Measurements from ENCODE around the gene TBC1D3I. TPM values are rescaled to one million over a fixed set of nuclear protein-coding genes. Genes with fewer than 3 reads are reported as not detected.

TBC1D3I gene
- total RNA-seq, 2 experiments from 2014 or later, result 0.14 TPM; not detected in 1

Other genes starting within 250 kb of the TBC1D3I start
- not detected for gene CCL23, start 246.6 kb downstream of the TBC1D3I start, total RNA-seq
- under 1 TPM in 1 of 2 experiments, not detected in 1; 0.52 TPM for gene CCL18, start 200.3 kb downstream of the TBC1D3I start, total RNA-seq
- gene CCL3, start 174.4 kb downstream of the TBC1D3I start, total RNA-seq, result 100 to 1,000 TPM; 981 to 989 TPM
- gene CCL4, start 160.7 kb downstream of the TBC1D3I start, total RNA-seq, result 100 to 1,000 TPM; 917 to 966 TPM
- gene TBC1D3B, start 87.9 kb downstream of the TBC1D3I start, total RNA-seq, result 1 to 10 TPM; 5.6 to 8.1 TPM
- gene CCL3L1, start 67.8 kb downstream of the TBC1D3I start, total RNA-seq, result 10 to 100 TPM; 23.8 to 24.5 TPM
- gene CCL4L2, start 53.5 kb downstream of the TBC1D3I start, total RNA-seq, result 10 to 100 TPM; 48.9 to 58.6 TPM
- not detected for gene TBC1D3G, start 59.3 kb upstream of the TBC1D3I start, total RNA-seq
- gene TBC1D3H, start 123.9 kb upstream of the TBC1D3I start, total RNA-seq, result not detected
- gene ZNHIT3, start 222.1 kb upstream of the TBC1D3I start, total RNA-seq, result 10 to 100 TPM; 41.6 to 45.2 TPM